Hypothalamus (tissue), 51 donors: ENCODE measurements around the gene FOXM1.
"Not testable (repeated sequence)": the region's sequence is repeated elsewhere in the genome, so short reads cannot be mapped to it uniquely, and the experiment has no call there.

ENCODE experiments used
- DNase-seq, 51 donors: peaks; one replicate each; lab custom pipeline; 2025; lab: John Stamatoyannopoulos, UW

The FOXM1 gene

DNA sequence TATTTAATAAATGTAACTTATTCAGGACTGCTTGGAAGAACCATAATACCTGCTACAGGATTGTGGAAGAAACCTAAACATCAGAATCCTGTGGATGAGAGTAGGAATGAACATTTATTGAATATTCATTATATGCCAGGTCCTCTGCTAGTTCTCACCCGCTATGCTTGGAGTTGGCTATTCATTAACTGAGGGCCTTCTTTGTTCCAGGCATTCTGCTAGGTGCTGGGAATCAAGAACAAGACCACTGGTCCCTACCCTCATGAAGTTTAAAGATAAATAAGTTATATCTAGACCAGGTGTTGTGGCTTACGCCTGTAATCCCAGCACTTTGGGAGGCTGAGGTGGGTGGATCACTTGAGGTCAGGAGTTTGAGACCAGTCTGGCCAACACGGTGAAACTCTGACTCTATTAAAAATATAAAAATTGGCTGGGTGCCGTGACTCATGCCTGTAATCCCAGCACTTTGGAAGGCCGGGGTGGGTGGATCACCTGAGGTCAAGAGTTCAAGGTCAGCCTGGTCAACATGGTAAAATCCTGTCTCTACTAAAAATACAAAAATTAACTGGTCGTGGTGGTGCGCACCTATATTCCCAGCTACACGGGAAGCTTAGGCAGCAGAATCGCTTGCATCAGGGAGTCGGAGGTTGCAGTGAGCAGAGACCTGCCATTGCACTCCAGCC lies 9.9 kb upstream of the FOXM1 start:
- DNase-seq: no peak

DNA sequence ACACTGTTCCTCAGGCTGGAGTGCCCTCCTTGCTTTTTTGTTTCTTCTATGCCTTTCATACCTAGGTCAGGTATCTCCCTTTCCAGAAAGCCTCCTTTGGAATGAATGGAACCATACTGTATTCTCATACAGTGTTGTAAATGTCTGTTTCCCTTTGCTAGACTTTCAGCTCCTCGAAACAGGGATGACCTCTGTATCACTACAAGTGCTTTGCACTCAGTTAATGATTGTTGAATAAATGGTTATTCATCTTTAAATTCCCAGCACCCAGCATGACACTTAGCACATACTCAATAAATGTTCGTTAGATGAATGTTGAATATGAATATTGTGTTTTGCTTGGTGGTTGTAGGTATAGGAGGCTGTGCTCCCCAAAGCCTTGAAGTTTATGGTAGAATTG lies 7.8 kb upstream of the FOXM1 start:
- DNase-seq: no peak

DNA sequence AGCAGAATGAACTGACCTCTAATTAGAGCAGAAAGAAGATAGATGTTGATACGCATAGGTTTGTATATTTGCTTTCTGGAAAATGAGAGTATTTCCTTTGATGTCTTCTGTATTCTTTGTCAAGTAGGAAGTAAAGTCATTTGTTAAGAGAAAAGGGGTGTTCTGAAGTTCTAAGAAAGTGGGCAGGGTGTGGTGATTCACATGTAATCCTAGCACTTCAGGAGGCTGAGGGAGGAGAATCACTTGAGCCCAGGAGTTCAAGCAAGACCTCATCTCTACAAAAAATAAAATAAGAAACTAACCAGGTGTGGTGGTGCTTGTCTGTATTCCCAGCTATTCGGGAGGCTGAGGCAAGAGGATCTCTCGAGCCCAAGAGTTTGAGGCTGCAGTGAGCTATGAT lies 2.9 kb upstream of the FOXM1 start:
- DNase-seq: no peak

DNA sequence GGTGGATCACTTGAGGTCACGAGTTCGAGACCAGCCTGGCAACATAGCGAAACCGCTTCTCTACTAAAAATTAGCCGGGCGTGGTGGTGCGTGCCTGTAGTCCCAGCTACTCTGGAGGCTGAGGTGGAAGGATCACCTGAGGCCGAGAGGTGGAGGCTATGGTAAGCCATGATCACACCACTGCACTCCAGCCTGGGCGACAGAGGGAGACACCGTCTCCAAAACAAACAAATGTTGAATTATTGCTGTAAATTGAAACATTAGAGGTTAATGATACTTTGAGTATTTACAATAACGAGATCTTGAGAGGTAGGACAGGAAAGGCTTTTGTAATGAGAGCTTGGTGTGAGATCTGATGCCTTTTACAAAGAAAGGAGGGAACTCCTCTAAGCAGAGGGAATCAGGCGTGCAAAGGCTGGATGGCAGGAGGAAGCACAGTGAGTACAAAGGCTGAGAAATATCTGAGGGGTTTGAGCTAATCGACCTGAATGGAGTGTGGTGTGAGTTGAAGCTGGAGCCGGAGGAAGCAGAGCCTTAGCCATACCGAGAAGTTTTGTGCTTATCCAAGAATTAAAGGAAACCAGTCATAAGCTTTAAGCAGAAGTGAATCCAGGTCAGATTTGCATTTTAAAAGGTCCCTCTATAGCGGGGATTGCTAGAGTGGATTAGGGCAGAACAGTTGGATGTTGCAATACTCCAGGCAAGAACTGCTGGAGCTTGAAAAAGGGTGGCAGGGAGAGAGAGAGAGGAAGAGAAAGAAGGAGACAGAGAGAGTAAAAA lies 1.2 kb upstream of the FOXM1 start:
- peak in 6 of 51 donors; percentile 6 to 31 (median 14) for DNase-seq

DNA sequence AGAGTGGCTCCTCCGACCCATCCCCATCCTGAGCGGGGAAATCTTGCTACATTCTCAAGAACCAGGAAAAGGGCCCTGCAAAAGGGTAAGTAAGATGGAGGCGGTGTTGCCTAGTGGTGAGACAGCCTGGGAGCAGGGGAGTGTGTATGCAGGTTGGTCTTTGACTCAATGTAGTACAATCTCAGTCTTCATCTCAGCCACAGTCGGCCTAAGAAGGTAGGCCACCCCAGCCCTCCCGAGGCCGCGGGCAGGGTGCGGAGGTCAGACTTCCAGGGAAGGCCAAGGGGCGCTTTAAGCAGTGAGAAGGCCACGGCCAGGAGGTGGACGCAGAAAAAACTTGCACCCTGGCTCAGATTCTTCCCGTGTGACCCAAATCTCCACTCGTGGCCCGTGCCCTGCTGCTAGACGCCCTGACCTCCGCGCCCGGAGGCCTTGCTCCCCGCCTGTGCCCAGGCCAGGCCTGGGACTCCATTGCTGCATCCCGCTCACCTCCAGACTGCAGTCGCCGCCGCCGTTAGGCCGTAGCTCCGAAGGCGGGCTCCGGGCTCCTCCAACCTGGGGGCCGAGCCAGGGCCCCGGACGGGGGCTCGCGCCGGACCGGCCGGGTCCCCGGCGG lies 435 bp downstream of the FOXM1 start:
- peak in 2 of 51 donors; percentile 32 to 39 for DNase-seq

DNA sequence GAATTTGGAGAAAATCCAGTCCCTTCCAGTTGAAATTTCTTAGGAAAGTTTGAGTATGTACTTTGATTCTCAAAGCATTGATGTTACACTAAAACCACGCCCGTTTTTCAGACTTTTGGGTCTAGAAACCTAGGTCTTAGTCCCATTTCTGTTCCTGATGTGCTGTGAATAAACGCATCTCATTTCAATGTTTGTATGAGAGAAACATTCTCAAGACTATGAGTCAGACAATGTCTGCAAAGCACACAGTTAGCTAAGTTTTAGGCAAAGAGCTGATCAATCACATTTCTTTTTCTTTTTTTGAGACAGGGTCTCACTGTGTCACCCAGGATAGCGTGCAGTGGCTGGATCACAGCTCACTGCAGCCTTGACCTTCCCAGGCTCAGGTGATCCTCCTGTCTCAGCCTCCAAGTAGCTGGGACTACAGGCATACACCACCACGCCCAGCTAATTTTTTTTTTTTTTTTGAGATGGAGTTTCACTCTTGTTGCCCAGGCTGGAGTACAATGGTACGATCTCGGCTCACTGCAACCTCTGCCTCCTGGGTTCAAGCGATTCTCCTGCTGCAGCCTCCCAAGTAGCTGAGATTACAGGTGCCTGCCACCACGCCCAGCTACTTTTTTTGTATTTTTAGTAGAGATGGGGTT lies 7.9 kb downstream of the FOXM1 start:
- not testable (repeated sequence) for DNase-seq

DNA sequence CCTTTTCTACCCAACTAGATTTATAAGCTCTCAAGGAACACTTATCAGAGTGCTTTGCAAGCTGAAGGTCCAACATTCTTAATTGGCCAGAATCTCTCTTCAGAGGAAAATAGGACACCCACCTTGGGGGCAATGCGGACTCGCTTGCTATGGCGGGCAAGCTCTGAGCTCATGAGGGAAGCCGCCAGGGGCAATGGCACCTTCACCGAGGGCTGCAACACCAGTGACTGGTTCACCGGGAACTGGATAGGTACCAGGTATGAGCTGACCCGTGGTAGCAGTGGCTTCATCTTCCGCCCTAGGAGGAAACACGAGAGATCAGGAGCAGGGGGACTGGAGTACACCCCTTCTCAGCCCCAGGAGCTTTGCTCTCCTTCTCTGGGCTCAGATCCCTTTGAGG lies 12.8 kb downstream of the FOXM1 start:
- no peak for DNase-seq

DNA sequence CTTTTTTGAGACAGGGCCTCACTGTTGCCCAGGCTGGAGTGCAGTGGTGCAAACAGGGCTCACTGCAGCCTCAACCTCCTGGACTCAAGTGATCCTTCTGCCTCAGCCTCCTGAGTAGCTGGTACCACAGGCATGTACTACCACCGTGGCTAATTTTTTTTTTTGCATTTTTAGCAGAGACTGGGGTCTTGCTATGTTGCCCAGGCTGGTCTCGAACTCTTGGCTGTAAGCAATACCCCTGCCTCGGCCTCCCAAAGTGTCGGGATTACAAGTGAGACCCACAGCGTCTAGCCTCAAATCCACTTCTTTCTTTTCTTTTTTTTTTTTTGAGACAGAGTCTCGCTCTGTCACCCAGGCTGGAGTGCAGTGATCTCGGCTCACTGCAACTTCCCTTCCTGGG lies 13.6 kb downstream of the FOXM1 start:
- DNase-seq: not testable (repeated sequence)

DNA sequence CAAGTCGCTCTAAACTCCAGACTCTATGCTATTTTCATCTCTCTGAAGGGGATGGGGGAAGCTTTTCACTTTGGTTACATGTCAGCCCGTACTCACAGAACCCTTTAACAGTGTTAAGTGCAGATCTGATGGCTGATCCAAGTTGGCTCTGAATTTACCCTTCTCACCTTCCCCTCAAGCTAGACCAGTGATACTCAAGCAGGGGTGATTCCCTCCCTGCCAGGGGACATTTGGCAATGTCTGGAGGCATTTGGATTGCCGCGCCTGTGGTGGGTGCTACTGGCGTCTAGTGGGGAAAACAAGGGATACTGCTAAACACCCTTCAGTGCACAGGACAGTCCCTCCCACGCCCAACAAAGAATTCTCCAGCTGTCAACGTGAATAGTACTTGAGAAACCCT lies 14.1 kb downstream of the FOXM1 start:
- no peak for DNase-seq

DNA sequence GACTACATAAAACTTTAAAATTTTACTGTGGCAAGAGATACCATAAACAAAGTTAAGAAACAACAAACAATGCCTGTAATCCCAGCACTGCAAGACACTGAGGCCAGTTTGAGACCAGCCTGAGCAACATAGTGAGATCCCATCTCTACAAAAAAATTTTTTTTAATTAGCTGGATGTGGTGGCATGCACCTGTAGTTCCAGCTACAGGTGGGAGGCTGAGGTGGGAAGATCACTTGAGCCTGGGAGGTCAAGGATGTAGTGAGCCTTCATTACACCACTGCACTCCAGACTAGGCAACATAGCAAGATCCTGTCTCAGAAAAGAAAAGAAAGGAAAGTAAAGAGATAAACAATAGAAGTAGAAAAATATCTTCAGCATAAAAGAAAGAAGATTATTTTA lies 16.8 kb downstream of the FOXM1 start:
- DNase-seq: no peak

DNA sequence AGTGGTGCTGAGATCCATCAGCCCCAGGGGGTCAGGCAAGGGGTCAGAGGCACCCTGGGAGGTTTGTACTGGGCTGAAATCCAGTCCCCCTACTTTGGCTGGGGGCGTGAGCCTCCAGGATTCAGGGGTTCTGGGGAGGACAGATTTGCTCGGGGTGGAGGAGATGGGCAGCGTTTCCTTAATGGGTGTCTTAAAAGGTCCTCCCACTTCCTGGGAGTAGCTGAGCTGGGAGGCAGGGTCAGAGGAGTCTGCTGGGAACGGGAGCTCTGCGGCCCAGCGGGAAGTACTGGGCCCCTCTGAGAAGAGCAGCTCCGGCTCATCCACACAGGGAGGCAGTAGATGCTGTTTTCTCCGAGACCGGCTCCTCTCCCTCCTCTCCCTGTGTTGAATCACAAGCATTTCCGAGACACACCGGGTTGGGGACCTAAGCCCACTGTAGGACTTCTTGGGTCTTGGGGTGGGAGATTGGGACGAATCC lies 18.0 kb downstream of the FOXM1 start:
- no peak for DNase-seq

DNA sequence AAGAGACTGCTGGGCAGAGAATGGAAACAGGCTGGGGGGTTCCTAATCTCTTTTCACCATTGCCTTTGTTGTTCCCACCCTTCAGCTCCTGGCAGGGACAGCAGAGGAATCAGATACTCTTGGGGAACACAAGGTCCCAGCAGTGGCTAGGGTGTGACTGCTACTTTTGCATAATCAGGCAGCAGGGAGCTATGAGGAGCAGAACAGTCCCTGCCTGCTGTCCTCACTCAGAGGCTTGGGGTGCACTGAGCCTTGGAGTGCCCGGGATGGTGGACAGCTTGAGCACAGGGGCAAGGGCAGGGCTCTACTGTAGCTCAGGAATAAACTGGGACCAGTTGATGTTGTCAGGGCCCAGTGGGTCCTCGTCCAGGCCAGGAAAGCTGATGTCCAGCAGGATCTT lies 18.6 kb downstream of the FOXM1 start:
- no peak for DNase-seq

DNA sequence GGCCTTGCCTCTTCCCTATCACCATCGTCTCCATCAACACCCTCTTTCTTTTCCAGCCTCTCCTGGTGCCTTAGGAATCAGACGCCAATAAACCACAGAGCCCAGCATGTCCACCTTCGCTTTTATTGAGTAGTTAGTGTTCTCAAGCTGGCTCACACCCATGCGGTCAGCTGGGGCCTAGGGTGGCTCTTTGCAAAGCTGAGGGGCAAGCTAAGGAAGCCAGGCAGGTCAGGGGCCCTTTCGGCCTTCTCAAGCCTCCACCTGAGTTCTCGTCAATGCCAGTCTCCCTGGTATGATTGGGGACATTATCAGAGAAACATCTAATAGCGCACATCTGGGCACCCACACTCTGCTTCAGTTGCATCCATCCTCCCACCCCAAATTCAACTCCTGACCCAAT lies 19.4 kb downstream of the FOXM1 start:
- no peak for DNase-seq

DNA sequence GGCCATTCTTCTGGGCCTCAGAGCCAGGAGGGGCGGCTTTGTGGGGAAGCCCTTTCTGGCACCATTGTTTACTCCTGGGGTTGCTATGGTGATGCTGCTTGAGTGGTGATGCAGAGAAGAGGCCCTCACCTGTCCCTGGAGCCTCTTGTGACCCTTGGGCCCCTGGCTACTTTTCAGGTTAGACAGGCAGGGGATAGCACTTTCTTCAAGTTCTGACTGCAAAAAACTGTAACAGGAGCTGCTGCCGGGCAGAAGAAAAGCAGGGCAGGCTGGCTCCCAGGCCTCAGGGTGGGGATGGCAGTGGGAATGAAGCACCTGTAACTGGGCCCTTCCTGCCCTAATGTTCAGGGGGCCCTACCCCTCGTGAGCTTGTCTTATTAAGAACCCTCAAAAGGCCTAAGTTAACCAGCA lies 19.9 kb downstream of the FOXM1 start, which contains the start of gene TEX52:
TEX52 (minus strand) TSS at position 19 of the 411 bp plus-strand sequence; CDS start at position 6, 13 bp downstream.
- no peak for DNase-seq

DNA sequence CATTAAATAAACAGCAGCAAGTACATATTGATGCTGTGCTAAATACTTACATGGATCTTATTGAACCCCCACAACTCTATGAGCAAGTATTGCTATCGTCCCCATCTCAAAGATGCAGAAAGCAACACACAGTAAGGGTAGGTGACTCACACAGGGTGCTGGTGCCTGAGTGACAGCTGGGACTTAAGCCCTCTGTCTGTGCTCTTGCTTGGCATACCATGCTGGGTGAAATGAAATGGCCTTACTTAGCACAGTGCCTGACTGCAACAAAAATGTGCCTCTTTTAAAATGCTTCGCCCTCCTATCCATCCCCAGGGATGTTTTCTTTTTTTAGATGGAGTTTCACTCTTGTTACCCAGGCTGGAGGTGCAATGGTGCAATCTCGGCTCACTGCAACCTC lies 20.9 kb downstream of the FOXM1 start:
- DNase-seq: no peak

DNA sequence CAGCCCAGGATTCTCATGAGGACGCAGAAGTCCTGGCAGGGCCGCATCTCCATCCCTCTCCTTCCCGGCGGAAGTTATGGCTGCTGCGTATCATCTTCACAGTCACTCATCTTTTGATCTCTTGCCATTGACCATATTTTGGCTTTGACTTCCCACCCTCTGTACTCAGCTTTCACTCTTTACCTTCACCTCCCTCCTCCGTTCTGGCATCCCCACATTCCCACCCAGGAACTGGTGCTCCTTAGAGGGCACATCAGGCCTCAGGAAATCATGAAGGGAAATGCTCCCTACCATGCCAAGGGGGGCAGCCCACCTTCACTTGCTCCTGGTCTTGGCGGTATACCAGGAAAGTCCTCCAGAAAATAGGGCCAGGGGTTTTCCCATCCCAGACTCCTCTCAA lies 21.4 kb downstream of the FOXM1 start:
- no peak for DNase-seq

DNA sequence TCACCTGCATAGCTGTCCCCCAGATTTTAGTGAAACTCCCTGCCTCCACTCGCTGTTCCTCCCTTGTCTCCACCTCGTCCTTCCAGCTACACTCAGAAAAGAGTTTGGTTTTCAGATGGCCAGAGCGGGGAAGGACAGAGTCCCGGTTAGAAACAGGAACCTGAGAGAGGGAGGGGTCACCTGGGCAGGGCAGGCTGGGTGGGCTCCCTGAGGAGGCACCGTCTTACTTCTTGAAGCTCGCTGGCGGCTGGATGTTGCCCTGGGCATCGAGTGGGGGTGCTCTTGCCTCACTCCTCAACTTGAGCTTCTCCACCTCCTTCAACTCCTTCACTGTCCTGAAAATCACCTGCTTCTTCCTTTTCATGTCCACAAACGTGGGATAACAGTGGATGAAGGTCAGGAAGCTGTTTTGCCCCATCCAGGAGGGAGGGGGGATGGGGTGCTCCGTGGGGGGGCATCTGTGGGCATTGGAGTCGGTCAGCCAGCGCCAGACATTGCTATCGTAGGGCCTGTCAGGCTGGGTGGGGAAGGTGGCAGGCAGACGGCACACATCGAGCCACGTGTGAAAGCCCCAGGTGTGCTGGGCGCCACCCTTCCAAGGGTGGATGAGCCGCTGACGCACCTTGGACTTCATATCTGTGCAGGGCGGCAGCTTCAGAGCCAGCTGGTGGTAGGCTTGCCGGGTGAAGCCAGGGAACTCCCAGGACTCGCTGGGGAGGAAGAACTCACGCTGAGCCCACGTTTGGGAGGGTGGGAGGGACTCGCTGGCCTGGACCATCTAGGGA lies 22.1 kb downstream of the FOXM1 start:
- DNase-seq: no peak

DNA sequence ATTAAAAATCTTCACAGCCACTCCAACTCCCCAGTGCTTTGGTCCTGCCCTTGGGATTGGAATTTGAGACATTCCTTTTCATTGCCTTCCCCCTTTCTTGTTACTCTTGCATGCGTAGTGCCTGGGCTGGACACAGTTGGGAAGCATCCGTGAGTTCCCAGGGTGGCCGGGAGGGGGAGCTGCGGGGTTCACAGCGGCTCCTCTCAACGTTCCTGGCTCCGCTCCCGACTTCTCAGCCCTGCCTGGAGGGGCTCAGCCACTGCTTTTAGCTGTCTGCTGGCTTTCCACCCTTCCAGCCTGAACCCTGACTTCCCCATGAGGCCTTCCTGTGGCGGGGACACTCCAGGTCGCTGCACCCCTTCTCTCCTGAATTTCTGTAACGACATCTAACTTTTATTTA lies 23.3 kb downstream of the FOXM1 start:
- peak in 48 of 51 donors; percentile 8 to 85 (median 58) for DNase-seq

DNA sequence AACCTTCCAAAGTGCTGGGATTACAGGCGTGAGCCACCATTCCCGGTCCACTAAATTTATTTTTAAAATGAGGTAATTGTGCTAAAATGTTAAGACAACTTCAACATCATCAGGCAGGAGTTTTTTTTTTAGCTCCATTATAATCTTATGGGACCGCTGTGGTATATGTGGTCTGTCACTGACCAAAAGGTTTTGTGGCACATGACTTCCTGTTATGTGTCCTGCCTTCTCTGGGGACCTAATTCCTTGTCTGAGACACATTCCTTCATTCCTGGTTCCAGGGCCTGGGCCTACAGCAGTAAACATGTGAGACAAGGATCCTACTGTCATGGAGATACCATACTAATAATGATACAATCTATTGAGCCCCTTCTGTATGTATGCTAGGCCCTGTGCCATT lies 25.0 kb downstream of the FOXM1 start:
- no peak for DNase-seq

DNA sequence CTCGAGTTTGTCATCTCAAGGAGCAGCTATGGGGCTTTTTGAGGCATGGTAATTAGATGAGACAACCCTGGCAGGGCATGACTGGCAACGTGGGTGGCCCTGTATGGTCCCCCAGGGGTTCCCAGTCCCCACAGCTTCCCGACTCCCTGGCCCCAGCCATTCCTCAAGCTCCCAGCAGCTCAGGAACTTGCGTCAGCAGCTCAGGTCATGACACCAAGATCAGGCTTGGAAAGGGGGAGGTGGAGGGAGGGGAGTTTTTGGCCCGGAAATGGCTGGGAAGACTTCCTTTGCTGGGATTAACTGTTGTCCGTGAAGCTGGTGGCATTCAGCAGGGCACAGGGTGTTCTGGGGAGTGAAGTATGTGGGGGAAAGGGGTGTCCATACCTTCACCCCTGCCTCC lies 31.7 kb downstream of the FOXM1 start:
- no peak for DNase-seq
